Bronchial epithelial cell (primary cell): ENCODE measurements around the gene TBL1X. TPM values are rescaled to one million over a fixed set of nuclear protein-coding genes. Genes with fewer than 3 reads are reported as not detected.

Experiments
- DNase-seq: peaks from one replicate; pipeline ENCODE4 v3.0.0-alpha.2; 2010; ENCODE audit warnings: low read depth
- FAIRE-seq: peaks from 2 replicates; lab custom pipeline; 2011; peaks lifted over from hg19 to GRCh38; lab: Jason Lieb, UNC
- H3K27me3 ChIP-seq: 2 replicates; pipeline ENCODE4 v1.5.1; 2011; ENCODE audit warnings: low read length; ENCODE audit not compliant: control insufficient read depth, insufficient read depth
- H3K36me3 ChIP-seq: 2 replicates; pipeline ENCODE4 v1.5.1; 2011; ENCODE audit warnings: low read length; ENCODE audit not compliant: control insufficient read depth, insufficient read depth
- H3K4me3 ChIP-seq: 2 replicates; pipeline ENCODE4 v1.5.1; 2011; ENCODE audit warnings: mild to moderate bottlenecking, low read depth, low read length, control low read depth
- total RNA-seq: library from RNA; depleted of rRNA; stranded (reverse); fragments of >200 nt; gene quantifications from 2 replicates; pipeline ENCODE4 v1.2.1, GENCODE V29; 2014
- TF ChIP-seq, protein P1 (sequence below): IDR thresholded peaks from 2 replicates; pipeline ENCODE4 v1.5.1; 2011; ENCODE audit warnings: mild to moderate bottlenecking, moderate library complexity, low read length, control low read depth, inconsistent platforms; ENCODE audit not compliant: insufficient read depth, severe bottlenecking

Gene TBL1X
- total RNA-seq, 1 donor from 2014 or later: 14.2 TPM

DNA sequence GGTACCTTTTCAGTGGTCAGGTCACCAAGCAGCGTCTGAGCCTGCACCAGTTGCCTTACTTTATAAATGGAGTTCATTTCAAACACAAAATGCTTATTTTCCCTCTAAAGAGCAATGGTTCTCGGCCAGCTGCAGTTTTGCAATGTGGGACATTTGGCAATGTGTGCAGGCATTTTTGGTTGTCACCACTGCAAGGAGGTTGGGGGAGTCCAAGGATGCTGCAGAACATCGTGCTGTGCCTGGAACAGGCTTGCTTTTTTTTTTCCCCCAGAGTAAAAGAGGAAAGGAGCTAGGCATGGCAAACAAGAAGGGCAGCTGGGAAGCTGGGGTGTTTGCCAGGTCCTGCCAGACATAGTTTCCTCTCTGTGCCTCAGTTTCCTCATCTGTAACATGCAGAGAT is 185.2 kb downstream of the TBL1X start:
- no peak overlapping the region for H3K4me3 ChIP-seq
- TF ChIP-seq, protein P1, sequence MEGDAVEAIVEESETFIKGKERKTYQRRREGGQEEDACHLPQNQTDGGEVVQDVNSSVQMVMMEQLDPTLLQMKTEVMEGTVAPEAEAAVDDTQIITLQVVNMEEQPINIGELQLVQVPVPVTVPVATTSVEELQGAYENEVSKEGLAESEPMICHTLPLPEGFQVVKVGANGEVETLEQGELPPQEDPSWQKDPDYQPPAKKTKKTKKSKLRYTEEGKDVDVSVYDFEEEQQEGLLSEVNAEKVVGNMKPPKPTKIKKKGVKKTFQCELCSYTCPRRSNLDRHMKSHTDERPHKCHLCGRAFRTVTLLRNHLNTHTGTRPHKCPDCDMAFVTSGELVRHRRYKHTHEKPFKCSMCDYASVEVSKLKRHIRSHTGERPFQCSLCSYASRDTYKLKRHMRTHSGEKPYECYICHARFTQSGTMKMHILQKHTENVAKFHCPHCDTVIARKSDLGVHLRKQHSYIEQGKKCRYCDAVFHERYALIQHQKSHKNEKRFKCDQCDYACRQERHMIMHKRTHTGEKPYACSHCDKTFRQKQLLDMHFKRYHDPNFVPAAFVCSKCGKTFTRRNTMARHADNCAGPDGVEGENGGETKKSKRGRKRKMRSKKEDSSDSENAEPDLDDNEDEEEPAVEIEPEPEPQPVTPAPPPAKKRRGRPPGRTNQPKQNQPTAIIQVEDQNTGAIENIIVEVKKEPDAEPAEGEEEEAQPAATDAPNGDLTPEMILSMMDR: no peak
- H3K27me3 ChIP-seq: no peaks in the 10 kb centered on the region
- no peak for FAIRE-seq
- H3K36me3 ChIP-seq: no peaks in the 10 kb centered on the region
- DNase-seq: no peak

DNA sequence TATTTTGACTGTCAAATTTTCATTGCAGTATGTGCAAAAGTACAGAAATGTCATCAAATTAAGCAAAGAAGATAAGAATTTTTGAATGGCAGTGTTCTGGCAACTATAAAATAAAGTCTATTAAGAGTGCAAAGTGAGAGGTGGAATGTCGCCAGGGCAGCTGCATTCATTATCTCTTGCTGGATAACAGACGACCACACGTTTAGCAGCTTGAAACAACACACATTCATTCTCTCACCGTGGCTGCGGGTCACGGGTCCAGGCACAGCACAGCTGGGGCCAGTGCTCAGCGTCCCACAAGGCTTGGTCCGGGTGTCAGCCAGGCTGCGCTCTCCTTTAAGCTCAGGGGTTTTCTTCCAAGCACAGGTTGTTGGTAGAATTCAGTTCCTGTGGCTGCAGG is 186.9 kb downstream of the TBL1X start:
- TF ChIP-seq, protein P1: no peak
- no peak for DNase-seq
- FAIRE-seq: no peak
- no peak overlapping the region for H3K4me3 ChIP-seq
- no peaks in the 10 kb centered on the region for H3K27me3 ChIP-seq
- no peaks in the 10 kb centered on the region for H3K36me3 ChIP-seq

DNA sequence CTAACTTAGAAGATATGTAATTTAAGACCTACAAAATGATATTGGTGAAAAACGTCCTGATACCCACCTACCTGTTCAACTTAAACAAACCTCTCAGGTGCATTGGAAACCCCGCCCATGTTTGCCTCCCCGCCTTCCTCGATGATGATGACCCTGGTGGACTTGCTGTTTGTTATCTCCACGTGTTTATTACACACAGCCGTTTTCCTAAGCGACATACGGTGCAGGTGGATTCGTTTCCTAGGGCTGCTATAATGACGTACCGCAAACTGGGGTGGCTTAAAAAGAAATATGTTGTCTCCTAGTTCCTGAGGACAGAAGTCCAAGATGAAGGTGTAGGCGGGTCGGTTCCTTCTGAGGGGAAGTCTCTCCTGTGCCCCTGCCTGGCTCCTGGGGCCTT is 190.1 kb downstream of the TBL1X start:
- TF ChIP-seq, protein P1: no peak
- DNase-seq (no peak), FAIRE-seq (no peak)

DNA sequence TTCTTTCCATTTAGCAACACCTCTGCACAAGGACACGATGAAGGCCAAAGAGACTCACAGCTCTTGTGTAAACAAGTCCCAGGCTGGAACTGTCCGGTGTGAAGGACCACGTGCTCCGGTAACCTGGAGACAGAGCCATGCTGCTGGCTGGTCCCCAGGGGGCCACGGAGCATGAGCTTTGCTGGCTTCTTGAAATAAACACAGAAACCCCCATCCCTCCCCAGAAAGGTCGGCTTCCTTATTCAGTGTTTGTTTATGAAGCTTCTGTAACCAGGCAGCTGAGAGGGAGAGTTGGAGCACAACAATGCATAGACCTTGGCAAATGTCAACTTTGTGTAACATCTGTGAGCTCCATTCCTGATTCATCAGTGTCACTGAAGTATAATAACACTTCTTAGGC is 191.4 kb downstream of the TBL1X start:
- Histone ChIP-seq H3K4me3 (no peak overlapping the region), H3K27me3 (no peaks in the 10 kb centered on the region), H3K36me3 (no peaks in the 10 kb centered on the region)
- TF ChIP-seq, protein P1: no peak
- DNase-seq (no peak), FAIRE-seq (no peak)

More for the DNA sequence above, 190.1 kb downstream of the TBL1X start:
- Histone ChIP-seq H3K27me3 (no peaks in the 10 kb centered on the region), H3K36me3 (no peaks in the 10 kb centered on the region), H3K4me3 (no peak overlapping the region)

DNA sequence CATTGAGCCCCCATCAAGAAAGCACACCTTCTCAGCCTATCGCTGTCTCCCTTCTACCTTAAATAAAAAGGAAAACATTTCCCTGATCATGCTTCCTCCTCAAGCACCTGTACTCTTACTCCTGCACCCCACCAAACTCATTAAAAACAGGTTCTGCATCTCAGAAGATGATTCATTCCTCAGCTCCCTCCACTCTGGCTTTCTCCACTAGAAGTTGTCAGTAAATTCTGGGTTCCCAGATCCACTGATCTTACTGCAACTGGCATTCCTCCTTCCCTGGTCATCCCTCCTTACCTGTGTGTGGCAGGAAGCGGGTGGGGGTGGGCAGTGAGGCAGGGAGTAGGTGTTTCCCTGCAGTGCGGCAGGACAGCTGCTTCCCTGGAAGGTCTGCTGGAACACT is 192.0 kb downstream of the TBL1X start:
- DNase-seq (no peak), FAIRE-seq (no peak)
- Histone ChIP-seq H3K4me3 (no peak overlapping the region), H3K36me3 (no peaks in the 10 kb centered on the region), H3K27me3 (no peaks in the 10 kb centered on the region)
- TF ChIP-seq, protein P1: no peak

DNA sequence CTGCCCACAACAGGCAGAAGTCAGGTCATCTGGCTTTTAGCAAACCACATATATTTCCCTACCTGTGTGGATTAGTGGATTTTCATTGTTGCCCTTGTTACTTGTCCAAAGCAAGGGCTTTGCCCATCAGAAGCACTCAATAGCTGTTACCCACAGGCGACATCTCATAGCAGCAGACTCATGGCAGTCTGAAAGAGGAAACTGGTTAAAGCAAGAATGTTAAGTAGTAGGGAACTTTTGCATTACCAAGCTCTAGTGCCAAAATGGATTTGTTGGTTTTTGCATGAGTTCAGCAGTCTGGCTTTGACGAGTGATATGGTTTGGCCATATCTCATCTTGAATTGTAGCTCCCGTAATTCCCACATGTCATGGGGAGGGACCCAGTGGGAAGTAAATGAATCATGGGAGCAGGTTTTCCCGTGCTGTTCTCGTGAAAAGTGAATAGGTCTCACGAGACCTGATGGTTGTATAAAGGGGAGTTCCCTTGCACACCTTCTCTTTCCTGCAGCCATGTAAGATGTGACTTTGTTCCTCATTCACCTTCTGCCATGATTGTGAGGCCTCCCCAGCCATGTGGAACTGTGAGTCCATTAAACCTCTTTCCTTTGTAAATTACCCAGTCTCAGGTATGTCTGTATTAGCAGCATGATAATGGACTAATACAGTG is 192.9 kb downstream of the TBL1X start:
- TF ChIP-seq, protein P1: no peak
- H3K4me3 ChIP-seq: no peak overlapping the region
- FAIRE-seq: no peak
- no peak for DNase-seq
- no peaks in the 10 kb centered on the region for H3K36me3 ChIP-seq
- H3K27me3 ChIP-seq: no peaks in the 10 kb centered on the region
